Right lobe of liver (tissue), 4 donors: Measurements from ENCODE around the gene ANKH.

Experiments used
- POLR2A ChIP-seq: fragments of 450-650 bp; IDR thresholded peaks from one replicate; pipeline ENCODE4 v1.6.1; 2017; ENCODE audit warnings: antibody characterized with exemption, mild to moderate bottlenecking
- TF ChIP-seq, protein P1 (sequence below), 4 donors: fragments of 200-600 bp in 3 of 4; fragments of 450-650 bp in 1 of 4; IDR thresholded peaks; one replicate each; pipeline versions ENCODE4 v1.5.1 to v1.8.0; 2016 to 2022; ENCODE audit warnings: antibody characterized with exemption in 4 of 4, mild to moderate bottlenecking in 2 of 4
- donor health status: DM: no; HTN: no; CAD: no.
- donor health status: DM: no; HTN: no; CAD: no.
- donor health status: DM: no; HTN: yes; CAD: no.

DNA sequence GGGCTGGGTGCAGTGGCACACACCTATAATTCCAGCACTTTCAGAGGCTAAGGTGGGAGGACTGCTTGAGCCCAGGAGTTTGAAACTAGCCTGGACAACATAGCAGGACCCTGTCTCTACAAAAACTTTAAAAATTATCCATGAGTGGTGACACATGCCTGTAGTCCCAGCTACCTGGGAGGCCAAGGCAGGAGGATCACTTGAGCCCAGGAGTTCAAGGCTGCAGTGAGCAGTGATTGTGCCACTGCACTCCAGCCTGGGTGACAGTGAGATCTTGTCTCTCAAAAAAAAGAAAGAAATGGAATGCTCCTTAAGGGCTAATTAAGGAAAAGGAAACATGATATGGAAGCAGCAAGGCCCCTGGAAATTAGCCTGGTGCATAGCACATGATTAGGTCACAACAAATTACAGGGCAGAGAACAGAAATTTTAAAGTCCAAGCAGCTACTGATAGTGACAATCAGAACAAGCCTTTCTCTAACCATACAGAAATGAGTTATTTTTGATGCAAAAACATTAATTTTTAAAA lies 19.5 kb downstream of the ANKH start:
- TF ChIP-seq, protein P1, sequence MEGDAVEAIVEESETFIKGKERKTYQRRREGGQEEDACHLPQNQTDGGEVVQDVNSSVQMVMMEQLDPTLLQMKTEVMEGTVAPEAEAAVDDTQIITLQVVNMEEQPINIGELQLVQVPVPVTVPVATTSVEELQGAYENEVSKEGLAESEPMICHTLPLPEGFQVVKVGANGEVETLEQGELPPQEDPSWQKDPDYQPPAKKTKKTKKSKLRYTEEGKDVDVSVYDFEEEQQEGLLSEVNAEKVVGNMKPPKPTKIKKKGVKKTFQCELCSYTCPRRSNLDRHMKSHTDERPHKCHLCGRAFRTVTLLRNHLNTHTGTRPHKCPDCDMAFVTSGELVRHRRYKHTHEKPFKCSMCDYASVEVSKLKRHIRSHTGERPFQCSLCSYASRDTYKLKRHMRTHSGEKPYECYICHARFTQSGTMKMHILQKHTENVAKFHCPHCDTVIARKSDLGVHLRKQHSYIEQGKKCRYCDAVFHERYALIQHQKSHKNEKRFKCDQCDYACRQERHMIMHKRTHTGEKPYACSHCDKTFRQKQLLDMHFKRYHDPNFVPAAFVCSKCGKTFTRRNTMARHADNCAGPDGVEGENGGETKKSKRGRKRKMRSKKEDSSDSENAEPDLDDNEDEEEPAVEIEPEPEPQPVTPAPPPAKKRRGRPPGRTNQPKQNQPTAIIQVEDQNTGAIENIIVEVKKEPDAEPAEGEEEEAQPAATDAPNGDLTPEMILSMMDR (IDR thresholded peaks at IDR 0.05), result no peak
- no peak for TF ChIP-seq POLR2A
